Measurements from ENCODE around the gene EYS. TPM values are rescaled to one million over a fixed set of nuclear protein-coding genes. Genes with fewer than 3 reads are reported as not detected.

Gene EYS
- total and polyA plus RNA-seq, 9 of the 15 experiments (the other 6 are each of a cell fraction or from before 2014, with no cell fraction given), result 0.03 to 0.36 (median 0.10) TPM; not detected in 2

DNA sequence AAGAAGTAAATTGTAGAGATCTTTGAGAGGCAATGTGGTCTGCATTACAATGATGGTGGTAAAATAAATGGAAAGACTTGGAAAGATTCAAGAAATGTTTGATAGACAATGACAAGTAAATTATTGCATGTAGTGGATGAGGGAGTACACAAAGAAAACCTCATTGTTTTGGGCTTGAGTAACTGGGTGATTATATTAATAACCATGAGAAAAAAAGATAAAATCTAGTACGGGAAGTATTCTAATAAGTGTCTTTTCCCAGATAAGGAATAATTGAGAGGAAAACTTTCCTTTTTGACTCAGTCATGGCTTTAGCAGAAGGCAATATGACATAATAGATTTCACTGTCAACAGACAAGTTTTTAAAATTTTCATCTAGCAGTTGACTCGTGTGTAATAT, 993.0 kb downstream of the EYS start (continued):
- TF ChIP-seq, protein P1, sequence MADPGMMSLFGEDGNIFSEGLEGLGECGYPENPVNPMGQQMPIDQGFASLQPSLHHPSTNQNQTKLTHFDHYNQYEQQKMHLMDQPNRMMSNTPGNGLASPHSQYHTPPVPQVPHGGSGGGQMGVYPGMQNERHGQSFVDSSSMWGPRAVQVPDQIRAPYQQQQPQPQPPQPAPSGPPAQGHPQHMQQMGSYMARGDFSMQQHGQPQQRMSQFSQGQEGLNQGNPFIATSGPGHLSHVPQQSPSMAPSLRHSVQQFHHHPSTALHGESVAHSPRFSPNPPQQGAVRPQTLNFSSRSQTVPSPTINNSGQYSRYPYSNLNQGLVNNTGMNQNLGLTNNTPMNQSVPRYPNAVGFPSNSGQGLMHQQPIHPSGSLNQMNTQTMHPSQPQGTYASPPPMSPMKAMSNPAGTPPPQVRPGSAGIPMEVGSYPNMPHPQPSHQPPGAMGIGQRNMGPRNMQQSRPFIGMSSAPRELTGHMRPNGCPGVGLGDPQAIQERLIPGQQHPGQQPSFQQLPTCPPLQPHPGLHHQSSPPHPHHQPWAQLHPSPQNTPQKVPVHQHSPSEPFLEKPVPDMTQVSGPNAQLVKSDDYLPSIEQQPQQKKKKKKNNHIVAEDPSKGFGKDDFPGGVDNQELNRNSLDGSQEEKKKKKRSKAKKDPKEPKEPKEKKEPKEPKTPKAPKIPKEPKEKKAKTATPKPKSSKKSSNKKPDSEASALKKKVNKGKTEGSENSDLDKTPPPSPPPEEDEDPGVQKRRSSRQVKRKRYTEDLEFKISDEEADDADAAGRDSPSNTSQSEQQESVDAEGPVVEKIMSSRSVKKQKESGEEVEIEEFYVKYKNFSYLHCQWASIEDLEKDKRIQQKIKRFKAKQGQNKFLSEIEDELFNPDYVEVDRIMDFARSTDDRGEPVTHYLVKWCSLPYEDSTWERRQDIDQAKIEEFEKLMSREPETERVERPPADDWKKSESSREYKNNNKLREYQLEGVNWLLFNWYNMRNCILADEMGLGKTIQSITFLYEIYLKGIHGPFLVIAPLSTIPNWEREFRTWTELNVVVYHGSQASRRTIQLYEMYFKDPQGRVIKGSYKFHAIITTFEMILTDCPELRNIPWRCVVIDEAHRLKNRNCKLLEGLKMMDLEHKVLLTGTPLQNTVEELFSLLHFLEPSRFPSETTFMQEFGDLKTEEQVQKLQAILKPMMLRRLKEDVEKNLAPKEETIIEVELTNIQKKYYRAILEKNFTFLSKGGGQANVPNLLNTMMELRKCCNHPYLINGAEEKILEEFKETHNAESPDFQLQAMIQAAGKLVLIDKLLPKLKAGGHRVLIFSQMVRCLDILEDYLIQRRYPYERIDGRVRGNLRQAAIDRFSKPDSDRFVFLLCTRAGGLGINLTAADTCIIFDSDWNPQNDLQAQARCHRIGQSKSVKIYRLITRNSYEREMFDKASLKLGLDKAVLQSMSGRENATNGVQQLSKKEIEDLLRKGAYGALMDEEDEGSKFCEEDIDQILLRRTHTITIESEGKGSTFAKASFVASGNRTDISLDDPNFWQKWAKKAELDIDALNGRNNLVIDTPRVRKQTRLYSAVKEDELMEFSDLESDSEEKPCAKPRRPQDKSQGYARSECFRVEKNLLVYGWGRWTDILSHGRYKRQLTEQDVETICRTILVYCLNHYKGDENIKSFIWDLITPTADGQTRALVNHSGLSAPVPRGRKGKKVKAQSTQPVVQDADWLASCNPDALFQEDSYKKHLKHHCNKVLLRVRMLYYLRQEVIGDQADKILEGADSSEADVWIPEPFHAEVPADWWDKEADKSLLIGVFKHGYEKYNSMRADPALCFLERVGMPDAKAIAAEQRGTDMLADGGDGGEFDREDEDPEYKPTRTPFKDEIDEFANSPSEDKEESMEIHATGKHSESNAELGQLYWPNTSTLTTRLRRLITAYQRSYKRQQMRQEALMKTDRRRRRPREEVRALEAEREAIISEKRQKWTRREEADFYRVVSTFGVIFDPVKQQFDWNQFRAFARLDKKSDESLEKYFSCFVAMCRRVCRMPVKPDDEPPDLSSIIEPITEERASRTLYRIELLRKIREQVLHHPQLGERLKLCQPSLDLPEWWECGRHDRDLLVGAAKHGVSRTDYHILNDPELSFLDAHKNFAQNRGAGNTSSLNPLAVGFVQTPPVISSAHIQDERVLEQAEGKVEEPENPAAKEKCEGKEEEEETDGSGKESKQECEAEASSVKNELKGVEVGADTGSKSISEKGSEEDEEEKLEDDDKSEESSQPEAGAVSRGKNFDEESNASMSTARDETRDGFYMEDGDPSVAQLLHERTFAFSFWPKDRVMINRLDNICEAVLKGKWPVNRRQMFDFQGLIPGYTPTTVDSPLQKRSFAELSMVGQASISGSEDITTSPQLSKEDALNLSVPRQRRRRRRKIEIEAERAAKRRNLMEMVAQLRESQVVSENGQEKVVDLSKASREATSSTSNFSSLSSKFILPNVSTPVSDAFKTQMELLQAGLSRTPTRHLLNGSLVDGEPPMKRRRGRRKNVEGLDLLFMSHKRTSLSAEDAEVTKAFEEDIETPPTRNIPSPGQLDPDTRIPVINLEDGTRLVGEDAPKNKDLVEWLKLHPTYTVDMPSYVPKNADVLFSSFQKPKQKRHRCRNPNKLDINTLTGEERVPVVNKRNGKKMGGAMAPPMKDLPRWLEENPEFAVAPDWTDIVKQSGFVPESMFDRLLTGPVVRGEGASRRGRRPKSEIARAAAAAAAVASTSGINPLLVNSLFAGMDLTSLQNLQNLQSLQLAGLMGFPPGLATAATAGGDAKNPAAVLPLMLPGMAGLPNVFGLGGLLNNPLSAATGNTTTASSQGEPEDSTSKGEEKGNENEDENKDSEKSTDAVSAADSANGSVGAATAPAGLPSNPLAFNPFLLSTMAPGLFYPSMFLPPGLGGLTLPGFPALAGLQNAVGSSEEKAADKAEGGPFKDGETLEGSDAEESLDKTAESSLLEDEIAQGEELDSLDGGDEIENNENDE (IDR thresholded peaks at IDR 0.05; ENCODE audit: low read depth, low read length), result no peak
- TF ChIP-seq POU5F1 (IDR thresholded peaks at IDR 0.05; ENCODE audit: borderline replicate concordance, low read depth, low read length, partially characterized antibody), result no peak
- TF ChIP-seq SMAD4 (CRISPR knock-in tag; conservative IDR thresholded peaks at IDR 0.05), result no peak
